NB4 (cell line): ENCODE measurements around the gene ARVCF.

Experiments used
- DNase-seq: peaks from one replicate; pipeline ENCODE4 v3.0.0; 2010; ENCODE audit warnings: low read depth
- H3K4me3 ChIP-seq: one replicate; pipeline ENCODE4 v1.5.1; 2011; ENCODE audit warnings: mild to moderate bottlenecking, low read depth, low read length, moderate library complexity
- MYC ChIP-seq: IDR thresholded peaks from 2 replicates; pipeline ENCODE4 v1.6.1; 2011; ENCODE audit warnings: low read depth, low read length
- POLR2A ChIP-seq: IDR thresholded peaks from 2 replicates; pipeline ENCODE4 v1.6.1; 2011; ENCODE audit warnings: mild to moderate bottlenecking; ENCODE audit not compliant: insufficient read length; ENCODE audit errors: extremely low read depth
- TF ChIP-seq, protein P1 (sequence below): IDR thresholded peaks from 2 replicates; pipeline ENCODE4 v1.6.1; 2011; ENCODE audit warnings: low read depth, low read length
- TF ChIP-seq, protein P2 (sequence below): IDR thresholded peaks from one replicate; pipeline ENCODE4 v1.5.1; 2012; ENCODE audit warnings: low read depth, low read length

The ARVCF gene

DNA sequence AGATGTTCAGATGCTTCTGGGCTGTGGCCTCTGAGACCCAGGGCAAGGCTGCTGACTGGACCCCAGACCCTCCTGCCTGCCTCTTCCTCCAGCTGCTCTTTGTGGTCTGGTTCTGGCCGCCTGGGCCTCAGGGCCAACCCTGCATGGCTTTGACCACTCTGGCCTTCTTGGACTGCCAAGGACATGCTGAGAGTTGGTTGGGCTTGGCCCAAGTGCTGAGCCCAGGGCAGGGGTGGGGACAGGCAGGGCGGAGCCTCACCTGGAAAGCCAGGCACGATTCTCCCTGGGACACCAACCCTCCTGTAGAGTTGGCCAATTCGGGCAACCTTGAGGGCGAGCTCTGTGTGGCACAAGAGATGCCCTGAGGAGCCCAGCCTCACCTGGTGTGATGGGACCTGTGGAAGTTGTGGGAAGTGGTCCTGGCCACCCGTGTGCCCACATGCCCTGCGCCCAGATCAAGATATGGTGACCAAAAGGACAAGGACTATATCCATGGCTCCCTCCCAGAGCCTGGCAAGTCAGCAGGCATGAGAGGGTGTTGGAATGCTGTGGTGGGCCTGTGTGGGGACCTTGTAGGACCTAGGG, 15.9 kb upstream of the ARVCF start:
- no peak overlapping the region for H3K4me3 ChIP-seq
- TF ChIP-seq, protein P1, sequence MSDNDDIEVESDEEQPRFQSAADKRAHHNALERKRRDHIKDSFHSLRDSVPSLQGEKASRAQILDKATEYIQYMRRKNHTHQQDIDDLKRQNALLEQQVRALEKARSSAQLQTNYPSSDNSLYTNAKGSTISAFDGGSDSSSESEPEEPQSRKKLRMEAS: no peak
- TF ChIP-seq MYC (no peak), POLR2A (no peak)
- TF ChIP-seq, protein P2, sequence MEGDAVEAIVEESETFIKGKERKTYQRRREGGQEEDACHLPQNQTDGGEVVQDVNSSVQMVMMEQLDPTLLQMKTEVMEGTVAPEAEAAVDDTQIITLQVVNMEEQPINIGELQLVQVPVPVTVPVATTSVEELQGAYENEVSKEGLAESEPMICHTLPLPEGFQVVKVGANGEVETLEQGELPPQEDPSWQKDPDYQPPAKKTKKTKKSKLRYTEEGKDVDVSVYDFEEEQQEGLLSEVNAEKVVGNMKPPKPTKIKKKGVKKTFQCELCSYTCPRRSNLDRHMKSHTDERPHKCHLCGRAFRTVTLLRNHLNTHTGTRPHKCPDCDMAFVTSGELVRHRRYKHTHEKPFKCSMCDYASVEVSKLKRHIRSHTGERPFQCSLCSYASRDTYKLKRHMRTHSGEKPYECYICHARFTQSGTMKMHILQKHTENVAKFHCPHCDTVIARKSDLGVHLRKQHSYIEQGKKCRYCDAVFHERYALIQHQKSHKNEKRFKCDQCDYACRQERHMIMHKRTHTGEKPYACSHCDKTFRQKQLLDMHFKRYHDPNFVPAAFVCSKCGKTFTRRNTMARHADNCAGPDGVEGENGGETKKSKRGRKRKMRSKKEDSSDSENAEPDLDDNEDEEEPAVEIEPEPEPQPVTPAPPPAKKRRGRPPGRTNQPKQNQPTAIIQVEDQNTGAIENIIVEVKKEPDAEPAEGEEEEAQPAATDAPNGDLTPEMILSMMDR: no peak
- no peak for DNase-seq

DNA sequence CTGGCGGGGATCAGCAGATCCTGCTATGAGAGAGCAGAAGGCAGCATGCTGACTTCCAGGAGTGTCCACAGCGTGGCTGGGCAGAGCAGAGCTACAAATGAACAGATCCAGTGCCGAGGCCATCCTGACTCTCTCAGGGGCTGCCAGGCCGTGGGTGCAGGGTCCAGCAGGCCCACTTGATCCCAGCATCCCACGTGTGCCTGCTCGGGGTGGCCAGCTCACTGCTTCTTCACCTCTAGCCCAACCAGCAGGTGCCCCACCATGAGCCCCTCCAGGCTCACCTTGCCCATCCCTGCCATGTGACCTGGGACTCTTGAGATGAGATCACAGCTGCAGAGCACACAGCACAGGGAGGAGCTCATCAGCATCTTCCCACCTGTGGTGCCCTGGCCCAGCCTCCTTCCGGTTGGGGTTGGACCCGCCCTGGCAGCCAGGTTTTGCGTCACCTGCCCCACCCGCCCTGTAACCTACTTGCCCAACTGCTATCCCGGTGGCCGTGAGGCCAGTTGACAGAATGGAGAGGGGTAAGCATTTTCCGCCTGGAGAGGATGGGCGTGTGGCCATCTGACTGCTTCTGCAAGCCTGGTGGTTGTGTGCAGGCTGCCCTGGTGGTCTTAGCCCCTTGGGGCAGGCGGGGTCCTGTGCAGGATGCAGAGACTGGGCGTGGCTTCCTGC, 15.2 kb upstream of the ARVCF start:
- DNase-seq: no peak
- H3K4me3 ChIP-seq: no peak overlapping the region
- TF ChIP-seq, protein P1: no peak
- TF ChIP-seq POLR2A (no peak), MYC (no peak)
- TF ChIP-seq, protein P2: no peak

DNA sequence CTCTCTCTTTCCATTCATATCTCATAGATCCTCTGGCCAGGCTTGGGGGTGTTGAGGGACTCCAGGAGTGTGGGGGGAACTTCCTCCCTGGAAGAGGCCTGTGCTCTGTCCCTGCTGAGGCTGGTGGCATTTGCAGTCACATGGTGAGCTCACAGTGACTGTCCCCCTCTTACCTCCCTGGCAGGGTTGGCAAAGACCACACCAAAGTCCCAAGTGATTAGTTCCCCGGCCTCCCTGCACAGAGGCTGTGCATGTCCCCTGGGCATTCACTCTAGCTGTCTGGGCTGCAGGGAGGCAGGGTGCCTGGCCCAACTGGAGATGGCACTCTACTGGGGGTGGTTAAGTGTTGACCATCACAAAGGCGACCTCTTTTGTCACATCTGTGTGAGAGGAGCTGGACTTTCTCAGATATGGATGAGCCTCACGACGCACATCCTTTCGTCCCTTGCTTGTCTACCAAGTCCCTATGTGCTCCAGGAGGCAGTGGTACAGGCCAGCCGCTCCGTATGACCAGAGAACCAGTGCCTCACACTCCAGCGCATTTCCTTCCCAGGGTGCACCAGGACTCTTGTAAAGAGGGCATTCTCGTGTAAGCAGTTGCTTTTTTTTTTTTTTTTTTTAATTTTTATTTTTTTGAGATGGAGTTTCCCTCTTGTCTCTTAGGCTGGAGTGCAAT, 13.1 kb upstream of the ARVCF start:
- no peak overlapping the region for H3K4me3 ChIP-seq
- TF ChIP-seq, protein P2: no peak
- no peak for TF ChIP-seq MYC
- TF ChIP-seq POLR2A: no peak
- TF ChIP-seq, protein P1: no peak
- peak; percentile 50 for DNase-seq

DNA sequence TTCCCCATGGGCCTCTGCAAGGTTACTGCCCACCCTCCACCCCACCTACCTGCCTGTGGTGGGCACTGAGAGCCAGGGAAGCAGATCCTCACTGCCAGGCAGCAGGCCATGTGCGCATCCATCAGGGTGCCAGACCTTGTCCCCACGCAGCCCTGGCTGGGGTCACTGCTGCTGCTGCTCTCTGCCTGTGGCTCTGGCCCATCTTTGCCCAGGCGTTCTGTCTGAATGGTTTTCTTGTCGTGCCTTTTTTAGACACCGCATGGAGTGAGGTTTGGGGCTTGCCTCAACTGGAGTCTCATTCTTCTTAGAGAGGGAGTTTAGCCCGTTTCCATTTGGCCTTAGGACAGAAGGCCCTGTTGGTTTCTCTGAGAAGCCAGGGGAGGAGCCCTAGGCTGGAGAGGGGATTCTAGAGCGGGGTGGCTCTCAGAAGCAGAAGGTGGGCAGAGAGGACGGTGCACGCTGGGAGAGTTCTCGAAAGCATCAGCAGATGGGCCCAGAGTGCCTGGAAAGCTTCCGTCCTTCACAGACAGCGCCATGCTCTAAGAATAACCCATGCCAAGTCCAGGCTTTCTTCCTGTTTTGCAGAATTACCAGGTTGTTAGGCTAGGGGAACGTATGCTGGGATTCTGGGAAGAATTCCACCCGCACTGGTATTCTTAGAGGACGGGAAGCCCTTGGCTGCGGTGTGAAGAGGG, 12.4 kb upstream of the ARVCF start:
- no peak overlapping the region for H3K4me3 ChIP-seq
- no peak for TF ChIP-seq MYC
- TF ChIP-seq, protein P1: no peak
- TF ChIP-seq, protein P2: no peak
- TF ChIP-seq POLR2A: no peak
- DNase-seq: no peak

DNA sequence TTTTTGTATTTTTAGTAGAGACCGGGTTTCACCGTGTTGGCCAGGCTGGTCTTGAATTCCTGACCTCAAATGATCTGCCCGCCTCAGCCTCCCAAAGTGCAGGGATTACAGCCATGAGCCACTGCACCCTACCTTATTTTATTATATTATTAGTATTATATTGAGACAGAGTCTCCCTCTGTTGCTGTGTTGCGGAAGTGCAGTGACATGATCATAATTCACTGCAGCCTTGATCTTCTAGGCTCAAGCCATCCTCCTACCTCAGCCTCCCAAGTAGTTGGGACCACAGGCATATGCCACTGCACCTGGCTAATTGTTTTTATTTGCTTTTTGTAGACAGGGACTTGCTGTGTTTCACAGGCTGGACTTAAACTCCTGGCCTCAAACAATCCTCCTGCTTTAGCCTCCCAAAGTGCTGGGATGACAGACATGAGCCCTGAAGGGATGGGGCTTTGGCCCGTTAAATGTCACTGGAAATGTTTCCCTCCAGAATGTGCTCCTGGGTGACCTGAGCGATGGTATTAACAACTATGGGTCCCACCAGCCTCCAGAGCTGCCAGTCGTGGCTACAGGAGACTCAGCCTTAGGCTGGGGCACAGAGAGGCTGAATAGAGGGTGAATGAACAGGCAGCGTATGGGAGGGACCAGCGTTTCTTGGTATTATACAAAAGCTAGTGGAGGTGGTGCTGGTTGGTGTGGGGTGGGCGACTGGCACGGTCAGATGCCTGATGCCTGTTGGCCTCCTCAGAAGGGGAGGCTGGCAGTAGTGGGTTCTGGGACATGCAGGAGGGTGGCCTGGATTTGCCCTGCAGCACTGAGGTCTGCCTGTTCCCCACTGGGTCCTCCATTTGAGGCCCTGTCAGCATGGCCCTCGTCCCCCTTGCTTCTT, 11.6 kb upstream of the ARVCF start:
- H3K4me3 ChIP-seq: no peak overlapping the region
- TF ChIP-seq MYC: no peak
- TF ChIP-seq, protein P2: peak; percentile 37
- peak; percentile 42 for DNase-seq
